Limb (tissue), 2 donors: ENCODE data around the gene NCF4.
A peak's percentile ranks its signal among the peaks of the same experiment; 100 is the strongest.

Experiments used
- DNase-seq, 2 donors: peaks; one replicate each; pipeline ENCODE4 v3.0.0-alpha.2; 2016; ENCODE audit errors: extremely low spot score in 2 of 2

The NCF4 gene

GRCh38 chr22:36921309-36922104 is 60.7 kb downstream of the NCF4 start:
- peak in 1 of 2 donors; percentile 23 for DNase-seq

GRCh38 chr22:36922105-36922608 is 61.4 kb downstream of the NCF4 start:
- peak in 1 of 2 donors; percentile 49 for DNase-seq

GRCh38 chr22:36922711-36923110 is 61.9 kb downstream of the NCF4 start:
- no peak for DNase-seq

GRCh38 chr22:36923131-36923788 is 62.5 kb downstream of the NCF4 start:
- DNase-seq = no peak

- no peak for DNase-seq
These were observed 63.4 kb downstream of the NCF4 start for GRCh38 chr22:36924151-36924698.

- DNase-seq = no peak
These were observed 64.8 kb downstream of the NCF4 start for GRCh38 chr22:36925388-36926290.

- no peak for DNase-seq
These were observed 65.5 kb downstream of the NCF4 start for GRCh38 chr22:36926309-36926708.

GRCh38 chr22:36926721-36927435 is 66.1 kb downstream of the NCF4 start:
- no peak for DNase-seq
